ENCODE results near the gene CDK12. TPM values are rescaled to one million over a fixed set of nuclear protein-coding genes. Genes with fewer than 3 reads are reported as not detected.

CDK12 gene
- total and polyA plus RNA-seq, 2 experiments from 2014 or later, result 20.9 to 55.3 TPM

DNA sequence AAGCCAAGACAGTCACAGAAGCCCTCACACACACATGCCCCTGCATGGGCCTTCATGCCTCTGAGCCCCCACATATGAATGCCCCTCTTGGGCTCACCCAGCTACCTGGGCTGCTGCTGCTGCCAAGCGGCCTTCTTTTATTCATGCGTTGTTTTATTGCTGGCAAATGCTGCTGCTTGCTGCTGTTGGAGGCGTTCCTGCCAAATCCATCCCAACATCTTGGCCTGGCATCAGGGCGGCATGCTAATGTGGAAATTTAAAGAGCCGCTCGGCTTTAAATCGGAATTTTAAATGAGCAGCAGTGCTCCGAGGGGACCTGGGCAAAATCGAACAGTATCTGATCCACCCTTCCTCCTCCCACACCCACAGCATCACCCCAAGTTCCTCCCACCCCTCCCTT is 107.4 kb downstream of the CDK12 start (continued):
- TF ChIP-seq, protein P1, sequence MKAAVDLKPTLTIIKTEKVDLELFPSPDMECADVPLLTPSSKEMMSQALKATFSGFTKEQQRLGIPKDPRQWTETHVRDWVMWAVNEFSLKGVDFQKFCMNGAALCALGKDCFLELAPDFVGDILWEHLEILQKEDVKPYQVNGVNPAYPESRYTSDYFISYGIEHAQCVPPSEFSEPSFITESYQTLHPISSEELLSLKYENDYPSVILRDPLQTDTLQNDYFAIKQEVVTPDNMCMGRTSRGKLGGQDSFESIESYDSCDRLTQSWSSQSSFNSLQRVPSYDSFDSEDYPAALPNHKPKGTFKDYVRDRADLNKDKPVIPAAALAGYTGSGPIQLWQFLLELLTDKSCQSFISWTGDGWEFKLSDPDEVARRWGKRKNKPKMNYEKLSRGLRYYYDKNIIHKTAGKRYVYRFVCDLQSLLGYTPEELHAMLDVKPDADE (IDR thresholded peaks at IDR 0.05), result no peak
- no peak for TF ChIP-seq NANOG (IDR thresholded peaks at IDR 0.05; ENCODE audit: borderline replicate concordance)
- no peak for TF ChIP-seq CREB1 (CRISPR knock-in tag; IDR thresholded peaks at IDR 0.05; ENCODE audit: low read depth)
- TF ChIP-seq POLR2AphosphoS5 (IDR thresholded peaks at IDR 0.05; ENCODE audit: low read depth), result no peak

DNA sequence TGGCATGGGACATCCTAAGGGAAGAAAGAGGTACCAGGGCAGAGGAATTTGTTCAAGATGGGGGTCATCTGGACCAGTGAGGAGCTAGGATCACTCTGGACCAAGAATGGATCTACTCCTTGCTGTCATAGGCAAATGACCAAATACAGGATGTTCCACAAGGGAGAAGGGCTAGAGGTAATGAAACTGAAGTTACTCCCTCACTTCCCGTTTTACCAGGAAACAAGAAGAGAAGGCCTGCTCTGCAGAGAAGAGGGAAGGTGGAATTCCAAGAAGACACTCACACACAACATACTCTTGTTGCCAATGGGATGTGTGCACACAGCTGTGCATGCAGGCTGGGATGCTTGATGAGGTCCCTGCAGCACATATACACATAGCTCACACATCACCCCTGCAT is 107.8 kb downstream of the CDK12 start:
- no peak overlapping the region for H2AFZ ChIP-seq
- H3K4me1 ChIP-seq (ENCODE audit: insufficient read depth), result peaks cover 5% of the 10 kb centered on the region; the same call in 1 of the 2 replicates
- no peak overlapping the region for H3K4me3 ChIP-seq
- Mint-ChIP-seq H3K4me3 (no peak overlapping the region), H3K27ac (no peak overlapping the region), H3K9me3 (no peaks in the 10 kb centered on the region), H3K36me3 (ENCODE audit: low read depth) (peaks cover 9% of the 10 kb centered on the region; the same call in 2 of the 3 replicates), H3K4me1 (peaks cover 8% of the 10 kb centered on the region), H3K27me3 (ENCODE audit: insufficient read depth, low read depth, poor library complexity) (peaks cover 22% of the 10 kb centered on the region)
- no peaks in the 10 kb centered on the region for H4K20me1 ChIP-seq (replicated peaks; ENCODE audit: insufficient read depth)
- H3K4me2 ChIP-seq, result no peak overlapping the region
- no peaks in the 10 kb centered on the region for H3K36me3 ChIP-seq (ENCODE audit: insufficient read depth)
- H3K27me3 ChIP-seq (ENCODE audit: insufficient read depth), result peaks cover 9% of the 10 kb centered on the region
- ATAC-seq, result no peak
- H3K27ac ChIP-seq (ENCODE audit: low read depth), result no peak overlapping the region
- no peaks in the 10 kb centered on the region for H3K79me2 ChIP-seq (replicated peaks; ENCODE audit: insufficient read depth)
- no peaks in the 10 kb centered on the region for H3K9me2 ChIP-seq (ENCODE audit: insufficient read depth)
- no peak for DNase-seq (ENCODE audit: low spot score)
- peaks cover 4% of the 10 kb centered on the region for H3F3A ChIP-seq (replicated peaks; ENCODE audit: low read depth)
- TF ChIP-seq EZH2phosphoT487 (IDR thresholded peaks at IDR 0.05; ENCODE audit: unreplicated experiment) (no peak), JUNB (IDR thresholded peaks at IDR 0.05; ENCODE audit: unreplicated experiment) (no peak)

DNA sequence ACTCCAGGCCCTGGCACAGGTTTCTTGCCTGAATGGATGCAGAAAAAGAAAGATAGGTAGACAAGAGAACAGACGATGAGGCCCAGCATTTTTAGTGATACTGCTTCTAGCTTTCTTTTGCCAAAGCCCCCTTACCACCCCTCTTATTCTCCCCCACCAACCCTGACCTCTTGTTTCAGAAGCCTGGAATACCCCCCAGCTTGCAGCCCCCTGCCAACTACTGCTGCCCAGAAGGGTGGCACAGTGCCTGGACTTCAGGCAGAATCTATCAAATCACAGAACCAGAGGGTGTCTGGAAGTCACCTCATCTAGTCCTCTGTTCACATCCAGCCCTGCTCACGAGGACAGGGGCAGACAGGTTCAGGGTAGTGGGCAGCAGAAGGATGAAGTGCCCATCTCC is 110.8 kb downstream of the CDK12 start:
- H3K4me1 Mint-ChIP-seq, result peaks cover 14% of the 10 kb centered on the region
- Histone ChIP-seq H3K27me3 (ENCODE audit: insufficient read depth) (peaks cover 9% of the 10 kb centered on the region), H2AFZ (no peak overlapping the region), H3K79me2 (replicated peaks; ENCODE audit: insufficient read depth) (no peaks in the 10 kb centered on the region), H3K27ac (ENCODE audit: low read depth) (no peak overlapping the region), H3K4me3 (no peak overlapping the region), H3K4me1 (ENCODE audit: insufficient read depth) (peaks cover 8% of the 10 kb centered on the region), H3F3A (replicated peaks; ENCODE audit: low read depth) (peaks cover 9% of the 10 kb centered on the region), H3K9me2 (ENCODE audit: insufficient read depth) (no peaks in the 10 kb centered on the region), H3K36me3 (ENCODE audit: insufficient read depth) (no peaks in the 10 kb centered on the region), H3K4me2 (no peak overlapping the region), H4K20me1 (replicated peaks; ENCODE audit: insufficient read depth) (no peaks in the 10 kb centered on the region)
- no peak overlapping the region for H3K4me3 Mint-ChIP-seq
- peaks cover 7% of the 10 kb centered on the region; the same call in 2 of the 3 replicates for H3K36me3 Mint-ChIP-seq (ENCODE audit: low read depth)
- DNase-seq (ENCODE audit: low spot score) (no peak), ATAC-seq (no peak)
- H3K27ac Mint-ChIP-seq, result no peak overlapping the region
- H3K27me3 Mint-ChIP-seq (ENCODE audit: insufficient read depth, low read depth, poor library complexity), result peaks cover 28% of the 10 kb centered on the region
- no peaks in the 10 kb centered on the region for H3K9me3 Mint-ChIP-seq
- TF ChIP-seq JUNB (IDR thresholded peaks at IDR 0.05; ENCODE audit: unreplicated experiment) (no peak), ZNF114 (CRISPR knock-in tag; IDR thresholded peaks at IDR 0.05) (no peak), CREB1 (CRISPR knock-in tag; IDR thresholded peaks at IDR 0.05; ENCODE audit: low read depth) (no peak), EZH2 (IDR thresholded peaks at IDR 0.05; ENCODE audit: low read depth, unreplicated experiment) (no peak), NANOG (IDR thresholded peaks at IDR 0.05; ENCODE audit: borderline replicate concordance) (no peak), STAT1 (IDR thresholded peaks at IDR 0.05; ENCODE audit: unreplicated experiment) (no peak)
- TF ChIP-seq, protein P1 (IDR thresholded peaks at IDR 0.05), result no peak
- TF ChIP-seq, protein P2, sequence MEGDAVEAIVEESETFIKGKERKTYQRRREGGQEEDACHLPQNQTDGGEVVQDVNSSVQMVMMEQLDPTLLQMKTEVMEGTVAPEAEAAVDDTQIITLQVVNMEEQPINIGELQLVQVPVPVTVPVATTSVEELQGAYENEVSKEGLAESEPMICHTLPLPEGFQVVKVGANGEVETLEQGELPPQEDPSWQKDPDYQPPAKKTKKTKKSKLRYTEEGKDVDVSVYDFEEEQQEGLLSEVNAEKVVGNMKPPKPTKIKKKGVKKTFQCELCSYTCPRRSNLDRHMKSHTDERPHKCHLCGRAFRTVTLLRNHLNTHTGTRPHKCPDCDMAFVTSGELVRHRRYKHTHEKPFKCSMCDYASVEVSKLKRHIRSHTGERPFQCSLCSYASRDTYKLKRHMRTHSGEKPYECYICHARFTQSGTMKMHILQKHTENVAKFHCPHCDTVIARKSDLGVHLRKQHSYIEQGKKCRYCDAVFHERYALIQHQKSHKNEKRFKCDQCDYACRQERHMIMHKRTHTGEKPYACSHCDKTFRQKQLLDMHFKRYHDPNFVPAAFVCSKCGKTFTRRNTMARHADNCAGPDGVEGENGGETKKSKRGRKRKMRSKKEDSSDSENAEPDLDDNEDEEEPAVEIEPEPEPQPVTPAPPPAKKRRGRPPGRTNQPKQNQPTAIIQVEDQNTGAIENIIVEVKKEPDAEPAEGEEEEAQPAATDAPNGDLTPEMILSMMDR (conservative IDR thresholded peaks at IDR 0.05; ENCODE audit: low read depth in 2 of 2), result no peak
- TF ChIP-seq, protein P3, sequence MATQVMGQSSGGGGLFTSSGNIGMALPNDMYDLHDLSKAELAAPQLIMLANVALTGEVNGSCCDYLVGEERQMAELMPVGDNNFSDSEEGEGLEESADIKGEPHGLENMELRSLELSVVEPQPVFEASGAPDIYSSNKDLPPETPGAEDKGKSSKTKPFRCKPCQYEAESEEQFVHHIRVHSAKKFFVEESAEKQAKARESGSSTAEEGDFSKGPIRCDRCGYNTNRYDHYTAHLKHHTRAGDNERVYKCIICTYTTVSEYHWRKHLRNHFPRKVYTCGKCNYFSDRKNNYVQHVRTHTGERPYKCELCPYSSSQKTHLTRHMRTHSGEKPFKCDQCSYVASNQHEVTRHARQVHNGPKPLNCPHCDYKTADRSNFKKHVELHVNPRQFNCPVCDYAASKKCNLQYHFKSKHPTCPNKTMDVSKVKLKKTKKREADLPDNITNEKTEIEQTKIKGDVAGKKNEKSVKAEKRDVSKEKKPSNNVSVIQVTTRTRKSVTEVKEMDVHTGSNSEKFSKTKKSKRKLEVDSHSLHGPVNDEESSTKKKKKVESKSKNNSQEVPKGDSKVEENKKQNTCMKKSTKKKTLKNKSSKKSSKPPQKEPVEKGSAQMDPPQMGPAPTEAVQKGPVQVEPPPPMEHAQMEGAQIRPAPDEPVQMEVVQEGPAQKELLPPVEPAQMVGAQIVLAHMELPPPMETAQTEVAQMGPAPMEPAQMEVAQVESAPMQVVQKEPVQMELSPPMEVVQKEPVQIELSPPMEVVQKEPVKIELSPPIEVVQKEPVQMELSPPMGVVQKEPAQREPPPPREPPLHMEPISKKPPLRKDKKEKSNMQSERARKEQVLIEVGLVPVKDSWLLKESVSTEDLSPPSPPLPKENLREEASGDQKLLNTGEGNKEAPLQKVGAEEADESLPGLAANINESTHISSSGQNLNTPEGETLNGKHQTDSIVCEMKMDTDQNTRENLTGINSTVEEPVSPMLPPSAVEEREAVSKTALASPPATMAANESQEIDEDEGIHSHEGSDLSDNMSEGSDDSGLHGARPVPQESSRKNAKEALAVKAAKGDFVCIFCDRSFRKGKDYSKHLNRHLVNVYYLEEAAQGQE (IDR thresholded peaks at IDR 0.05; ENCODE audit: unreplicated experiment), result no peak
